ENCODE data around the gene GPR35.
A peak's percentile ranks its signal among the peaks of the same experiment; 100 is the strongest.

Gene GPR35

GRCh38 chr2:240623531-240624010, 1.7 kb upstream of the GPR35 start:
- Histone ChIP-seq H3K9me3 (ENCODE audit: control insufficient read depth, low read length) (no peaks in the 10 kb centered on the region), H3K27ac (ENCODE audit: insufficient read depth, low read length, poor library complexity, severe bottlenecking) (peak overlapping the region; percentile 88), H3K4me1 (ENCODE audit: control insufficient read depth, insufficient read depth, low read length, poor library complexity, severe bottlenecking) (peaks cover 74% of the 10 kb centered on the region), H3K4me3 (ENCODE audit: insufficient read depth, low read depth, low read length, poor library complexity, severe bottlenecking) (no peak overlapping the region), H3K36me3 (ENCODE audit: control insufficient read depth, insufficient read depth, low read length) (no peaks in the 10 kb centered on the region), H3K27me3 (replicated peaks; ENCODE audit: control insufficient read depth, insufficient read depth, low read length, poor library complexity, severe bottlenecking) (no peaks in the 10 kb centered on the region)
- DNase-seq, result no peak

- Histone ChIP-seq H3K4me1 (ENCODE audit: control insufficient read depth, insufficient read depth, low read length, poor library complexity, severe bottlenecking) (peaks cover 74% of the 10 kb centered on the region), H3K9me3 (ENCODE audit: control insufficient read depth, low read length) (no peaks in the 10 kb centered on the region), H3K27me3 (replicated peaks; ENCODE audit: control insufficient read depth, insufficient read depth, low read length, poor library complexity, severe bottlenecking) (no peaks in the 10 kb centered on the region), H3K36me3 (ENCODE audit: control insufficient read depth, insufficient read depth, low read length) (no peaks in the 10 kb centered on the region), H3K27ac (ENCODE audit: insufficient read depth, low read length, poor library complexity, severe bottlenecking) (peak overlapping the region; percentile 88), H3K4me3 (ENCODE audit: insufficient read depth, low read depth, low read length, poor library complexity, severe bottlenecking) (no peak overlapping the region)
- DNase-seq, result no peak
Observed at GRCh38 chr2:240624011-240624949, 1.0 kb upstream of the GPR35 start.

- Histone ChIP-seq H3K36me3 (ENCODE audit: control insufficient read depth, insufficient read depth, low read length) (no peaks in the 10 kb centered on the region), H3K9me3 (ENCODE audit: control insufficient read depth, low read length) (no peaks in the 10 kb centered on the region), H3K27me3 (replicated peaks; ENCODE audit: control insufficient read depth, insufficient read depth, low read length, poor library complexity, severe bottlenecking) (no peaks in the 10 kb centered on the region), H3K27ac (ENCODE audit: insufficient read depth, low read length, poor library complexity, severe bottlenecking) (peak overlapping the region; percentile 88), H3K4me1 (ENCODE audit: control insufficient read depth, insufficient read depth, low read length, poor library complexity, severe bottlenecking) (peaks cover 64% of the 10 kb centered on the region), H3K4me3 (ENCODE audit: insufficient read depth, low read depth, low read length, poor library complexity, severe bottlenecking) (no peak overlapping the region)
- DNase-seq, result no peak
Observed at GRCh38 chr2:240626531-240627300, 1.4 kb downstream of the GPR35 start.

GRCh38 chr2:240627736-240628506, 2.6 kb downstream of the GPR35 start:
- DNase-seq, result no peak
- Histone ChIP-seq H3K27me3 (replicated peaks; ENCODE audit: control insufficient read depth, insufficient read depth, low read length, poor library complexity, severe bottlenecking) (no peaks in the 10 kb centered on the region), H3K9me3 (ENCODE audit: control insufficient read depth, low read length) (no peaks in the 10 kb centered on the region), H3K27ac (ENCODE audit: insufficient read depth, low read length, poor library complexity, severe bottlenecking) (no peak overlapping the region), H3K4me3 (ENCODE audit: insufficient read depth, low read depth, low read length, poor library complexity, severe bottlenecking) (no peak overlapping the region), H3K4me1 (ENCODE audit: control insufficient read depth, insufficient read depth, low read length, poor library complexity, severe bottlenecking) (peaks cover 52% of the 10 kb centered on the region), H3K36me3 (ENCODE audit: control insufficient read depth, insufficient read depth, low read length) (no peaks in the 10 kb centered on the region)

GRCh38 chr2:240628507-240628807, 3.2 kb downstream of the GPR35 start:
- Histone ChIP-seq H3K4me3 (ENCODE audit: insufficient read depth, low read depth, low read length, poor library complexity, severe bottlenecking) (no peak overlapping the region), H3K9me3 (ENCODE audit: control insufficient read depth, low read length) (no peaks in the 10 kb centered on the region), H3K27ac (ENCODE audit: insufficient read depth, low read length, poor library complexity, severe bottlenecking) (no peak overlapping the region), H3K4me1 (ENCODE audit: control insufficient read depth, insufficient read depth, low read length, poor library complexity, severe bottlenecking) (peaks cover 47% of the 10 kb centered on the region), H3K27me3 (replicated peaks; ENCODE audit: control insufficient read depth, insufficient read depth, low read length, poor library complexity, severe bottlenecking) (no peaks in the 10 kb centered on the region), H3K36me3 (ENCODE audit: control insufficient read depth, insufficient read depth, low read length) (no peaks in the 10 kb centered on the region)
- DNase-seq, result no peak

GRCh38 chr2:240628808-240629618, 3.7 kb downstream of the GPR35 start:
- Histone ChIP-seq H3K36me3 (ENCODE audit: control insufficient read depth, insufficient read depth, low read length) (no peaks in the 10 kb centered on the region), H3K9me3 (ENCODE audit: control insufficient read depth, low read length) (peaks cover 5% of the 10 kb centered on the region), H3K4me1 (ENCODE audit: control insufficient read depth, insufficient read depth, low read length, poor library complexity, severe bottlenecking) (peaks cover 41% of the 10 kb centered on the region), H3K4me3 (ENCODE audit: insufficient read depth, low read depth, low read length, poor library complexity, severe bottlenecking) (no peak overlapping the region), H3K27me3 (replicated peaks; ENCODE audit: control insufficient read depth, insufficient read depth, low read length, poor library complexity, severe bottlenecking) (no peaks in the 10 kb centered on the region), H3K27ac (ENCODE audit: insufficient read depth, low read length, poor library complexity, severe bottlenecking) (no peak overlapping the region)
- no peak for DNase-seq

- Histone ChIP-seq H3K36me3 (ENCODE audit: control insufficient read depth, insufficient read depth, low read length) (no peaks in the 10 kb centered on the region), H3K4me1 (ENCODE audit: control insufficient read depth, insufficient read depth, low read length, poor library complexity, severe bottlenecking) (peaks cover 35% of the 10 kb centered on the region)
- no peak for DNase-seq
Observed at GRCh38 chr2:240629619-240629967, 4.3 kb downstream of the GPR35 start.

GRCh38 chr2:240629968-240630770, 4.9 kb downstream of the GPR35 start:
- peaks cover 30% of the 10 kb centered on the region for H3K4me1 ChIP-seq (ENCODE audit: control insufficient read depth, insufficient read depth, low read length, poor library complexity, severe bottlenecking)
- no peaks in the 10 kb centered on the region for H3K36me3 ChIP-seq (ENCODE audit: control insufficient read depth, insufficient read depth, low read length)
- no peaks in the 10 kb centered on the region for H3K27me3 ChIP-seq (replicated peaks; ENCODE audit: control insufficient read depth, insufficient read depth, low read length, poor library complexity, severe bottlenecking)
- no peak overlapping the region for H3K27ac ChIP-seq (ENCODE audit: insufficient read depth, low read length, poor library complexity, severe bottlenecking)
- DNase-seq, result no peak
- H3K4me3 ChIP-seq (ENCODE audit: insufficient read depth, low read depth, low read length, poor library complexity, severe bottlenecking), result no peak overlapping the region
- peaks cover 7% of the 10 kb centered on the region for H3K9me3 ChIP-seq (ENCODE audit: control insufficient read depth, low read length)

More at GRCh38 chr2:240629619-240629967, 4.3 kb downstream of the GPR35 start:
- Histone ChIP-seq H3K9me3 (ENCODE audit: control insufficient read depth, low read length) (peaks cover 7% of the 10 kb centered on the region), H3K27me3 (replicated peaks; ENCODE audit: control insufficient read depth, insufficient read depth, low read length, poor library complexity, severe bottlenecking) (no peaks in the 10 kb centered on the region), H3K27ac (ENCODE audit: insufficient read depth, low read length, poor library complexity, severe bottlenecking) (no peak overlapping the region), H3K4me3 (ENCODE audit: insufficient read depth, low read depth, low read length, poor library complexity, severe bottlenecking) (no peak overlapping the region)
